Liver (tissue), 9 donors: ENCODE results near the gene UBC. TPM values are rescaled to one million over a fixed set of nuclear protein-coding genes. Genes with fewer than 3 reads are reported as not detected.

Experiments used
- DNase-seq: peaks from one replicate; pipeline ENCODE4 v3.0.0-alpha.2; 2017; ENCODE audit warnings: low spot score
- H3K27ac ChIP-seq, 2 donors: one replicate each; pipeline ENCODE4 v1.7.0; 2013; ENCODE audit warnings: inconsistent platforms in 2 of 2, low read length in 2 of 2, control low read depth in 1 of 2, low read depth in 1 of 2, mild to moderate bottlenecking in 1 of 2
- H3K27me3 ChIP-seq, 4 donors: one replicate each; pipeline versions ENCODE4 v1.6.1 to v1.7.0; 2013; ENCODE audit warnings: low read length in 3 of 4, inconsistent platforms in 1 of 4, mild to moderate bottlenecking in 1 of 4, moderate library complexity in 1 of 4; ENCODE audit not compliant: control insufficient read depth in 4 of 4, insufficient read depth in 4 of 4
- H3K36me3 ChIP-seq, 4 donors: one replicate each; pipeline versions ENCODE4 v1.6.1 to v1.7.0; 2013; ENCODE audit warnings: low read length in 3 of 4, mild to moderate bottlenecking in 3 of 4, low read depth in 1 of 4, moderate library complexity in 1 of 4; ENCODE audit not compliant: control insufficient read depth in 4 of 4, insufficient read depth in 3 of 4
- H3K4me1 ChIP-seq, 4 donors: one replicate each; pipeline versions ENCODE4 v1.6.1 to v1.7.0; 2013; ENCODE audit warnings: low read length in 3 of 4, mild to moderate bottlenecking in 3 of 4, moderate library complexity in 1 of 4; ENCODE audit not compliant: control insufficient read depth in 4 of 4, insufficient read depth in 4 of 4
- H3K4me3 ChIP-seq, 3 donors: one replicate each; pipeline versions ENCODE4 v1.6.1 to v1.7.0; 2013; ENCODE audit warnings: low read length in 3 of 3, control low read depth in 1 of 3, low read depth in 1 of 3, mild to moderate bottlenecking in 1 of 3
- H3K9ac ChIP-seq, 2 donors: one replicate each; pipeline ENCODE4 v1.7.0; 2013; ENCODE audit warnings: low read length in 2 of 2, mild to moderate bottlenecking in 2 of 2, moderate library complexity in 2 of 2, control low read depth in 1 of 2, low read depth in 1 of 2
- H3K9me3 ChIP-seq, 4 donors: one replicate each; pipeline versions ENCODE4 v1.6.1 to v1.7.0; 2013; ENCODE audit warnings: low read length in 3 of 4; ENCODE audit not compliant: control insufficient read depth in 4 of 4
- EGR1 ChIP-seq, 2 donors: IDR thresholded peaks; 2 replicates each; pipeline ENCODE4 v1.6.1; 2016 to 2018; ENCODE audit warnings: antibody characterized with exemption in 2 of 2, low read depth in 2 of 2
- FOXA1 ChIP-seq: IDR thresholded peaks from 2 replicates; pipeline ENCODE4 v1.6.1; 2016; ENCODE audit warnings: antibody characterized with exemption
- FOXA2 ChIP-seq: IDR thresholded peaks from 2 replicates; pipeline ENCODE4 v1.6.1; 2016; ENCODE audit warnings: antibody characterized with exemption
- HNF4A ChIP-seq, 2 donors: conservative IDR thresholded peaks; 2 replicates each; pipeline ENCODE4 v1.6.1; 2016; ENCODE audit warnings: antibody characterized with exemption in 2 of 2, mild to moderate bottlenecking in 2 of 2
- HNF4G ChIP-seq: IDR thresholded peaks from 2 replicates; pipeline ENCODE4 v1.6.1; 2016; ENCODE audit warnings: antibody characterized with exemption
- JUND ChIP-seq, 2 donors: IDR thresholded peaks; 2 replicates each; pipeline ENCODE4 v1.6.1; 2016; ENCODE audit warnings: antibody characterized with exemption in 2 of 2
- NR2F2 ChIP-seq: IDR thresholded peaks from 2 replicates; pipeline ENCODE4 v1.6.1; 2016; ENCODE audit warnings: antibody characterized with exemption
- SP1 ChIP-seq: IDR thresholded peaks from 2 replicates; pipeline ENCODE4 v1.6.1; 2018; ENCODE audit warnings: antibody characterized with exemption, mild to moderate bottlenecking
- WGBS: extraction: QIAGEN DNeasy Blood & Tissue Kit; methylation state at CpG from one replicate; pipeline ENCODE4 v1.1.7; 2013; 5-methylcytosine and 5-hydroxymethylcytosine counted together
- polyA plus RNA-seq, 2 donors: library from polyadenylated mRNA; stranded (reverse) in 1 of 2; unstranded in 1 of 2; fragments of 200-250 nt in 1 of 2; fragments of >200 nt in 1 of 2; fragmentation: Nextera tagmentation in 1 of 2; extraction: Ambion mirVana in 1 of 2; gene quantifications; one replicate each; pipeline versions ENCODE4 v1.2.1 to v1.2.3, GENCODE V29; 2013 to 2015
- total RNA-seq, 2 donors: library from RNA; depleted of rRNA; stranded (reverse); fragments of >200 nt; gene quantifications; one replicate each; pipeline ENCODE4 v1.2.3, GENCODE V29; 2014
- TF ChIP-seq, protein P1 (sequence below): fragments of 150-350 bp; IDR thresholded peaks from 2 replicates; pipeline ENCODE4 v1.5.1; 2017; ENCODE audit warnings: improper control_type of control experiment, low read depth, low read length; ENCODE audit not compliant: missing input control
- TF ChIP-seq, protein P2 (sequence below): IDR thresholded peaks from 2 replicates; pipeline ENCODE4 v1.6.1; 2016; ENCODE audit warnings: antibody characterized with exemption
- TF ChIP-seq, protein P3 (sequence below): IDR thresholded peaks from 2 replicates; pipeline ENCODE4 v1.6.1; 2016; ENCODE audit warnings: antibody characterized with exemption
- TF ChIP-seq, protein P4 (sequence below): IDR thresholded peaks from 2 replicates; pipeline ENCODE4 v1.6.1; 2016; ENCODE audit warnings: antibody characterized with exemption, mild to moderate bottlenecking
- donor health status: healthy.
- donor health status: healthy.
- donor health status: healthy.
- donor health status: healthy.
- donor health status: healthy.

Gene UBC
- total and polyA plus RNA-seq, 4 donors, result 385 to 624 (median 468) TPM

DNA sequence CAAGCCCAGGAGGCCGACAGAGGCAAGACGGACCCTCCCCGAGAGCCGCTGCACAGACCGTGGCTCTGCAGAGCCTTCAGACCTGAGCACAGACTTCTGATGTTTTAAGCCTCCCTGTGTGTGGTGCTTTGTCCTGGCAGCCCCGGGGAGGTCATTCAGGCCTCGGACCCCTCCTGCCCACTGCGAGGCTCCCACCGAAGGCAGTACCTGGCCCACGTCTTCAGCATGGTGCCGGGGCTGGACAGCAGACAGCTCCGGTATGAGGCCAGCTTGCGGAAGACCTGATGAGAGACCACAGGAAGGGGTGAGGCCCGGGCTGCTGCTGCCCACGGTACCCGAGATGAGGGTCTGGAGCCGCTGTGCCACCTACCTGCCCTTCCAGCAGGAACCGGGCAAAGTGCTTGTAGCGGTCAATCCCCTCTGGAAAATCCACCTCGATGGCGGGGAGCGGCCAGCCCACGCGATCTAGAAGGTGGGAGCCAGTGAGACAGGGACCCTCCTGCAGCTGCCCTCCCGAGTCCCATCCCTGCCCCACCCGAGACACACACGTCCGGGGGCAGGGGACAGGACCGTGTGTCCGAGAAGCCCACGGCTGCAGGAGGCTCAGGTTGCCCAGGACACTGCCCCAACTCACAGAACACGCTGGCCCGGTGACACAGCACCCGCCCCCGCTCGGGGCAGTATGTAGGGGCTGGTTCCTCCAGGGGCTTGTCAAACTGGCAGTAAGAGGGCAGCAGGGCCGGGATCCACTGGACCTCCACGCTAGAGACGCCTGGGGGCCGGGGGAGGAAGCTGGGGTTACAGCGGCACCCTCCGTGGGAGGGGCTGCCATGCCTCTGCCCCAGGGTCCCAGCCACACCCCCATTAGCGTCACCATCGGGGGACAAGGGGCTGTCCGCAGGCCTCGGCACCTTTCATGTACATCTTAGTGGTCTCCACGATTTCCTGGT lies 35.6 kb upstream of the UBC start:
- WGBS, result 96% methylated on average over 47 of the region's 47 CpGs
- Histone ChIP-seq H3K9ac (no peak overlapping the region), H3K27ac (no peak overlapping the region), H3K27me3 (no peaks in the 10 kb centered on the region), H3K9me3 (no peaks in the 10 kb centered on the region), H3K4me3 (no peak overlapping the region), H3K4me1 (peaks cover 0 to 6% (median 2%) of the 10 kb centered on the region in 4 donors), H3K36me3 (peaks cover 5 to 42% (median 9%) of the 10 kb centered on the region in 4 donors)
- TF ChIP-seq, protein P1, sequence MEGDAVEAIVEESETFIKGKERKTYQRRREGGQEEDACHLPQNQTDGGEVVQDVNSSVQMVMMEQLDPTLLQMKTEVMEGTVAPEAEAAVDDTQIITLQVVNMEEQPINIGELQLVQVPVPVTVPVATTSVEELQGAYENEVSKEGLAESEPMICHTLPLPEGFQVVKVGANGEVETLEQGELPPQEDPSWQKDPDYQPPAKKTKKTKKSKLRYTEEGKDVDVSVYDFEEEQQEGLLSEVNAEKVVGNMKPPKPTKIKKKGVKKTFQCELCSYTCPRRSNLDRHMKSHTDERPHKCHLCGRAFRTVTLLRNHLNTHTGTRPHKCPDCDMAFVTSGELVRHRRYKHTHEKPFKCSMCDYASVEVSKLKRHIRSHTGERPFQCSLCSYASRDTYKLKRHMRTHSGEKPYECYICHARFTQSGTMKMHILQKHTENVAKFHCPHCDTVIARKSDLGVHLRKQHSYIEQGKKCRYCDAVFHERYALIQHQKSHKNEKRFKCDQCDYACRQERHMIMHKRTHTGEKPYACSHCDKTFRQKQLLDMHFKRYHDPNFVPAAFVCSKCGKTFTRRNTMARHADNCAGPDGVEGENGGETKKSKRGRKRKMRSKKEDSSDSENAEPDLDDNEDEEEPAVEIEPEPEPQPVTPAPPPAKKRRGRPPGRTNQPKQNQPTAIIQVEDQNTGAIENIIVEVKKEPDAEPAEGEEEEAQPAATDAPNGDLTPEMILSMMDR, result no peak
- TF ChIP-seq NR2F2 (no peak), FOXA1 (no peak), JUND (IDR thresholded peaks at IDR 0.05) (no peak), SP1 (no peak), HNF4A (conservative IDR thresholded peaks at IDR 0.05) (no peak), FOXA2 (no peak), HNF4G (no peak), EGR1 (IDR thresholded peaks at IDR 0.05; ENCODE audit: low read depth in 2 of 2) (no peak)
- TF ChIP-seq, protein P2, sequence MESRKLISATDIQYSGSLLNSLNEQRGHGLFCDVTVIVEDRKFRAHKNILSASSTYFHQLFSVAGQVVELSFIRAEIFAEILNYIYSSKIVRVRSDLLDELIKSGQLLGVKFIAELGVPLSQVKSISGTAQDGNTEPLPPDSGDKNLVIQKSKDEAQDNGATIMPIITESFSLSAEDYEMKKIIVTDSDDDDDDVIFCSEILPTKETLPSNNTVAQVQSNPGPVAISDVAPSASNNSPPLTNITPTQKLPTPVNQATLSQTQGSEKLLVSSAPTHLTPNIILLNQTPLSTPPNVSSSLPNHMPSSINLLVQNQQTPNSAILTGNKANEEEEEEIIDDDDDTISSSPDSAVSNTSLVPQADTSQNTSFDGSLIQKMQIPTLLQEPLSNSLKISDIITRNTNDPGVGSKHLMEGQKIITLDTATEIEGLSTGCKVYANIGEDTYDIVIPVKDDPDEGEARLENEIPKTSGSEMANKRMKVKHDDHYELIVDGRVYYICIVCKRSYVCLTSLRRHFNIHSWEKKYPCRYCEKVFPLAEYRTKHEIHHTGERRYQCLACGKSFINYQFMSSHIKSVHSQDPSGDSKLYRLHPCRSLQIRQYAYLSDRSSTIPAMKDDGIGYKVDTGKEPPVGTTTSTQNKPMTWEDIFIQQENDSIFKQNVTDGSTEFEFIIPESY, result no peak
- TF ChIP-seq, protein P3, sequence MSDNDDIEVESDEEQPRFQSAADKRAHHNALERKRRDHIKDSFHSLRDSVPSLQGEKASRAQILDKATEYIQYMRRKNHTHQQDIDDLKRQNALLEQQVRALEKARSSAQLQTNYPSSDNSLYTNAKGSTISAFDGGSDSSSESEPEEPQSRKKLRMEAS, result no peak
- TF ChIP-seq, protein P4, sequence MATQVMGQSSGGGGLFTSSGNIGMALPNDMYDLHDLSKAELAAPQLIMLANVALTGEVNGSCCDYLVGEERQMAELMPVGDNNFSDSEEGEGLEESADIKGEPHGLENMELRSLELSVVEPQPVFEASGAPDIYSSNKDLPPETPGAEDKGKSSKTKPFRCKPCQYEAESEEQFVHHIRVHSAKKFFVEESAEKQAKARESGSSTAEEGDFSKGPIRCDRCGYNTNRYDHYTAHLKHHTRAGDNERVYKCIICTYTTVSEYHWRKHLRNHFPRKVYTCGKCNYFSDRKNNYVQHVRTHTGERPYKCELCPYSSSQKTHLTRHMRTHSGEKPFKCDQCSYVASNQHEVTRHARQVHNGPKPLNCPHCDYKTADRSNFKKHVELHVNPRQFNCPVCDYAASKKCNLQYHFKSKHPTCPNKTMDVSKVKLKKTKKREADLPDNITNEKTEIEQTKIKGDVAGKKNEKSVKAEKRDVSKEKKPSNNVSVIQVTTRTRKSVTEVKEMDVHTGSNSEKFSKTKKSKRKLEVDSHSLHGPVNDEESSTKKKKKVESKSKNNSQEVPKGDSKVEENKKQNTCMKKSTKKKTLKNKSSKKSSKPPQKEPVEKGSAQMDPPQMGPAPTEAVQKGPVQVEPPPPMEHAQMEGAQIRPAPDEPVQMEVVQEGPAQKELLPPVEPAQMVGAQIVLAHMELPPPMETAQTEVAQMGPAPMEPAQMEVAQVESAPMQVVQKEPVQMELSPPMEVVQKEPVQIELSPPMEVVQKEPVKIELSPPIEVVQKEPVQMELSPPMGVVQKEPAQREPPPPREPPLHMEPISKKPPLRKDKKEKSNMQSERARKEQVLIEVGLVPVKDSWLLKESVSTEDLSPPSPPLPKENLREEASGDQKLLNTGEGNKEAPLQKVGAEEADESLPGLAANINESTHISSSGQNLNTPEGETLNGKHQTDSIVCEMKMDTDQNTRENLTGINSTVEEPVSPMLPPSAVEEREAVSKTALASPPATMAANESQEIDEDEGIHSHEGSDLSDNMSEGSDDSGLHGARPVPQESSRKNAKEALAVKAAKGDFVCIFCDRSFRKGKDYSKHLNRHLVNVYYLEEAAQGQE, result no peak
- no peak for DNase-seq

DNA sequence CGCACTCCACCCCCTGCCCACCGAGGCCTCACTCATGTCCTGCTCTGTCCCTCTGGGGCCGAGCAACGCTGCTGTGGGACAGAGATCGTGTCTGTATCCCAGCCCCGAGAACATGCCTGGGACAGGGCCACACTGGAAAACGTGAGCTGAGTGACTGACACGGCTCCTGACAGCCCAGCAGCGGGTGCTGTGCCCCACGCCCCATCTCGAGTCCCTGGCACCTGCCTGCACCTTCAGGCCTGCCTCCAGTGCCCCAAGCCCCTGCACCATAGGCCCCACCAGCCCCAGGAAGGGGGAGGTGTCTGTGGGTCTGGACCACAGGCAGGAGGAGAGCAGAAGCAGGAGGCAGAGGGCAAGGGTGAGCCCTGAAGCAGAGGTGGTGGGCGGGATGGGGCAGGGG lies 34.6 kb upstream of the UBC start:
- Histone ChIP-seq H3K27ac (no peak overlapping the region), H3K4me3 (no peak overlapping the region), H3K9ac (no peak overlapping the region), H3K4me1 (peaks cover 0 to 6% (median 2%) of the 10 kb centered on the region in 4 donors), H3K9me3 (no peaks in the 10 kb centered on the region), H3K27me3 (no peaks in the 10 kb centered on the region), H3K36me3 (peaks cover 5 to 38% (median 9%) of the 10 kb centered on the region in 4 donors)
- DNase-seq, result no peak
- TF ChIP-seq JUND (IDR thresholded peaks at IDR 0.05), result no peak
- WGBS, result 97% methylated on average over 12 of the region's 12 CpGs
